Endothelial cell (in vitro differentiated cells): ENCODE data around the gene SERINC2. TPM values are rescaled to one million over a fixed set of nuclear protein-coding genes. Genes with fewer than 3 reads are reported as not detected.
A peak's percentile ranks its signal among the peaks of the same experiment; 100 is the strongest.
"Not testable (repeated sequence)": the region's sequence is repeated elsewhere in the genome, so short reads cannot be mapped to it uniquely, and the experiment has no call there.

ENCODE experiments used
- DNase-seq: peaks from one replicate; pipeline ENCODE4 v3.0.0; 2021; ENCODE audit warnings: low spot score
- H3K27ac Mint-ChIP-seq: one replicate; pipeline ENCODE4 v1.8.0; 2021; ENCODE audit warnings: mixed read lengths, inconsistent platforms; ENCODE audit not compliant: unreplicated experiment
- H3K27me3 Mint-ChIP-seq: one replicate; pipeline ENCODE4 v1.8.0; 2021; ENCODE audit warnings: mild to moderate bottlenecking, moderate library complexity, mixed read lengths, inconsistent platforms; ENCODE audit not compliant: unreplicated experiment
- H3K36me3 Mint-ChIP-seq: one replicate; pipeline ENCODE4 v1.8.0; 2021; ENCODE audit warnings: mild to moderate bottlenecking, low read depth, mixed read lengths, inconsistent platforms; ENCODE audit not compliant: unreplicated experiment
- H3K4me1 Mint-ChIP-seq: one replicate; pipeline ENCODE4 v1.8.0; 2021; ENCODE audit warnings: mild to moderate bottlenecking, mixed read lengths, inconsistent platforms; ENCODE audit not compliant: unreplicated experiment
- H3K4me3 Mint-ChIP-seq: one replicate; pipeline ENCODE4 v1.8.0; 2021; ENCODE audit warnings: mild to moderate bottlenecking, mixed read lengths, inconsistent platforms; ENCODE audit not compliant: unreplicated experiment
- H3K9me3 Mint-ChIP-seq: one replicate; pipeline ENCODE4 v1.8.0; 2021; ENCODE audit warnings: mixed read lengths, inconsistent platforms; ENCODE audit not compliant: unreplicated experiment
- CTCF ChIP-seq: fragments of 200-600 bp; sonication (generic); IDR thresholded peaks from one replicate; pipeline ENCODE4 v1.5.0; 2021; ENCODE audit warnings: antibody characterized with exemption; ENCODE audit not compliant: unreplicated experiment
- total RNA-seq: library from RNA; stranded (reverse); fragmentation: NEBNext Ultra II Directional; extraction: Animal tissue kit (Norgen Biotek cat#: 25700); gene quantifications from one replicate; pipeline ENCODE4 v1.2.1, GENCODE V29; 2021; ENCODE audit not compliant: unreplicated experiment

SERINC2 gene
- total RNA-seq, 1 donor from 2014 or later, result 23.6 TPM

DNA sequence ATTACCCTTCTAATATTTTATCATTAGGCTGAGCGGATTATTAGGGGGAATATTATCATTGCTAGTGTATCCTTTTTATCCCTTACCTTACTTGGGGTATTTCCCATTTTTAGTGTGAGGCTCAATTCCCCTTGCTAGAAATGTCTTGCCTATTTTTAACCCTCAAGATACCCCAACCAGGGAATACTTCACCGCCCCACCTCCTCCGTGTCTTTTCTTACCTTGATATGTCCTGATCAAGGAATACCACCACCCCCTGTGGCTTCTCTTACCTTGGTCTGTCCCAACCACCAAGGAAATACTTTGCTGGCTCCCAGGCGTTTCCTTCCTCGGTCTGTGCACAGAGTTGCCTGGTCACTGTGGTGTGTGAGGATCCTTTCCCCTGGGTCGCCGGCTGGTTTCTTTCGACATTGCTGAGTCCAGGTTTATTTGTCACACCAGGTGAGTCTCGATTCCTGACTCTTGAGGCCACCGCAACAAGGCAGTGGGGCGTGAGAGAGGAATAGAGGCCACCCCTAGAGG, 57.8 kb downstream of the SERINC2 start:
- Mint-ChIP-seq H3K27me3 (peaks cover 3% of the 10 kb centered on the region), H3K27ac (peak overlapping the region; percentile 84), H3K4me3 (no peak overlapping the region), H3K4me1 (peaks cover 27% of the 10 kb centered on the region), H3K36me3 (peaks cover 9% of the 10 kb centered on the region), H3K9me3 (no peaks in the 10 kb centered on the region)
- no peak for DNase-seq
- TF ChIP-seq CTCF, result no peak

- not testable (repeated sequence) for H3K36me3 Mint-ChIP-seq, DNase-seq, H3K27me3 Mint-ChIP-seq, H3K9me3 Mint-ChIP-seq
- Mint-ChIP-seq H3K27ac (peak overlapping the region; percentile 84), H3K4me3 (peak overlapping the region; percentile 70), H3K4me1 (peaks cover 27% of the 10 kb centered on the region)
Observed at GRCh38 chr1:31471452-31472313, 58.7 kb downstream of the SERINC2 start.

DNA sequence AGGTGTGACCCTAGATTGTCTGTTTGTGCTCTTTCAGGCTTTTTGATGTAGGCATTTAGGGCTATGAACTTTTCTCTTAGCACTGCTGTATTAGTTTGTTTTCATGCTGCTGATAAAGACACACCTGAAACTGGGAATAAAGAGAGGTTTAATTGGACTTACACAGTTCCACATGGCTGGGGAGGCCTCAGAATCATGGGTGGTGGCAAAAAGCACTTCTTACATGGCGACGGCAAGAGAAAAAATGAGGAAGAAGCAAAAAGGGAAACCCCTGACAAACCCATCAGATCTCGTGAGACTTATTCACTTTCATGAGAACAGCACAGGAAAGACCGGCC, 59.3 kb downstream of the SERINC2 start:
- not testable (repeated sequence) for H3K27me3 Mint-ChIP-seq, H3K9me3 Mint-ChIP-seq, H3K36me3 Mint-ChIP-seq, DNase-seq
- H3K4me3 Mint-ChIP-seq, result peak overlapping the region; percentile 8
- H3K4me1 Mint-ChIP-seq, result peaks cover 33% of the 10 kb centered on the region
- H3K27ac Mint-ChIP-seq, result peak overlapping the region; percentile 84

DNA sequence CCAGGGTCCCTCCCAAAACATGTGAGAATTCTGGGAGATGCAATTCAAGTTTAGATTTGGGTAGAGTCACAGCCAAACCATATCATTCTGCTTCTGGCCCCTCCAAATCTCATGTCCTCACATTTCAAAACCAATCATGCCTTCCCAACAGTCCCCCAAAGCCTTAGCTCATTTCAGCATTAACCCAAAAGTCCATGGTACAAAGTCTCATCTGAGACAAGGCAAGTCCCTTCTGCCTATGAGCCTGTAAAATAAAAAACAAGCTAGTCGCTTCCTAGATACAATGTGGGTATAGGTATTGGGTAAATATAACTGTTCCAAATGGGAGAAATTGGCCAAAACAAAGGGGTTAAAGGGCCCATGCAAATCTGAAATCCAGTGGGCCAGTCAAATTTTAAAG, 59.7 kb downstream of the SERINC2 start:
- not testable (repeated sequence) for H3K4me3 Mint-ChIP-seq, H3K27ac Mint-ChIP-seq, H3K36me3 Mint-ChIP-seq, H3K9me3 Mint-ChIP-seq, H3K27me3 Mint-ChIP-seq, DNase-seq
- H3K4me1 Mint-ChIP-seq, result peaks cover 35% of the 10 kb centered on the region

GRCh38 chr1:31473508-31473907, 60.5 kb downstream of the SERINC2 start:
- H3K27ac Mint-ChIP-seq, H3K4me3 Mint-ChIP-seq, H3K36me3 Mint-ChIP-seq, H3K9me3 Mint-ChIP-seq, H3K27me3 Mint-ChIP-seq, DNase-seq: not testable (repeated sequence)
- H3K4me1 Mint-ChIP-seq, result peaks cover 40% of the 10 kb centered on the region

DNA sequence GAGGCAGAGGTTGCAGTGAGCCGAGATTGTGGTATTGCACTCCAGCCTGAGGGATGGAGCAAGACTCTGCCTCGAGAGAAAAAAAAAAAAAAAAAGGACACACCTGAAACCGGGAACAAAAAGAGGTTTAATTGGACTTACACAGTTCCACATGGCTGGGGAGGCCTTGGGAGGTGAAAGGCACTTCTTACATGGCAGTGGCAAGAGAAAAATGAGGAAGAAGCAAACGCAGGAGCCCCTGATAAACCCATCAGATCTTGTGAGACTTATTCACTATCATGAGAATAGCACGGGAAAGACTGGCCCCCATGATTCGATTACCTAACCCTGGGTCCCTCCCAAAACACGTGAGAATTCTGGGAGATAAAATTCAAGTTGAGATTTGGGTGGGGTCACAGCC, 61.6 kb downstream of the SERINC2 start:
- H3K9me3 Mint-ChIP-seq, DNase-seq, H3K36me3 Mint-ChIP-seq, H3K27me3 Mint-ChIP-seq, H3K4me3 Mint-ChIP-seq, H3K27ac Mint-ChIP-seq: not testable (repeated sequence)
- peaks cover 40% of the 10 kb centered on the region for H3K4me1 Mint-ChIP-seq

DNA sequence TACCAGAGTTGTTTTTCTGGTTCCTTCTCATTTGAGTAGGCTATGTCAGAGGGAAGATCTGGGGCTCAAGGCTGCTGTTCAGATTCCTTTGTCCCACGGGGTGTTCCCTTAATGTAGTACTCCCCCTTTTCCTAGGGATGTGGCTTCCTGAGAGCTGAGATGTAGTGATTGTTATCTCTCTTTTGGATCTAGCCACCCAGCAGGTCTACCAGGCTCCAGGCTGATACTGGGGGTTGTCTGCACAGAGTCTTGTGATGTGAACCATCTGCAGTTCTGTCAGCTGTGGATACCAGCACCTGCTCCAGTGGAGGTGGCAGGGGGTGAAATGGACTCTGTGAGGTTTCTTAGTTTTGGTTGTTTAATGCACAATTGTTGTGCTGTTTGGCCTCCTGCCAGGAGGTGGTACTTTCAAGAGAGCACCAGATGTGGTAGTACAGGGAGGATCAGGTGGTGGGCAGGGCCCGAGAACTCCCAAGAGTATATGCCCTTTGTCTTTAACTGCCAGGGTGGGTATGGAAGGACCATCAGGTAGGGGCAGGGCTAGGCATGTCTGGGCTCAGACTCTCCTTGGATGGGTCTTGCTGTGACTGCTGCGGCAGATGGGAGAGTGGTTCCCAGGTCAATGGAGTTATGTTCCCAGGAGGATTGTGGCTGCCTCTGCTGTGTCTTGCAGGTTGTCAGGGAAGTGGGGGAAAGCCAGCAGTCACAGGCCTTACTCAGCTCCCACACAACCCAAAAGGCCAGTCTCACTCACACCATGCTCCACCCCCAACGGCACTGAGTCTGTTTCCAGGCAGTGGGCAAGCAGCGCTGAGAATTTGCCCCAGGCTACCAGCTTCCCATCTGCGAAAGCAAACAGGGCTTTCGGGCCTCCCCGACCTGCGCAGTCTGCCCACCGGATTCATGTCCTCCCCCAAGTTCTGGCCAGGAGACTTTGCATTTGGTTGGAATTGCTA, 64.2 kb downstream of the SERINC2 start:
- peaks cover 7% of the 10 kb centered on the region for H3K9me3 Mint-ChIP-seq
- peaks cover 3% of the 10 kb centered on the region for H3K27me3 Mint-ChIP-seq
- TF ChIP-seq CTCF, result no peak
- H3K36me3 Mint-ChIP-seq, result peaks cover 11% of the 10 kb centered on the region
- H3K4me3 Mint-ChIP-seq, result no peak overlapping the region
- H3K27ac Mint-ChIP-seq, result no peak overlapping the region
- no peak for DNase-seq
- peaks cover 18% of the 10 kb centered on the region for H3K4me1 Mint-ChIP-seq
